A549 (cell line): ENCODE measurements around the gene SHROOM2.

Experiments
- CTCF ChIP-seq: fragments of >200 bp; sonication (Bioruptor Twin); formaldehyde crosslinking; IDR thresholded peaks from 3 replicates; pipeline ENCODE4 v1.5.1; 2016
- EP300 ChIP-seq, 2 experiments: fragments of >200 bp; sonication (Bioruptor Twin); formaldehyde crosslinking; IDR thresholded peaks; 2 replicates in 1 of 2; 3 replicates in 1 of 2; pipeline ENCODE4 v1.6.1; 2016 to 2017
- NFE2L2 ChIP-seq: fragments of 150-350 bp; conservative IDR thresholded peaks from 2 replicates; pipeline ENCODE4 v1.6.1; 2014; ENCODE audit warnings: low read length

GRCh38 chrX:9847071-9847470 lies 60.8 kb downstream of the SHROOM2 start:
- no peak for TF ChIP-seq CTCF
- TF ChIP-seq NFE2L2, result no peak
- TF ChIP-seq EP300 (IDR thresholded peaks at IDR 0.05), result no peak
